Measurements from ENCODE around the gene OTUB2. TPM values are rescaled to one million over a fixed set of nuclear protein-coding genes. Genes with fewer than 3 reads are reported as not detected.
A peak's percentile ranks its signal among the peaks of the same experiment; 100 is the strongest.

Gene OTUB2
- total RNA-seq, 1 experiment from 2014 or later: 7.7 TPM

DNA sequence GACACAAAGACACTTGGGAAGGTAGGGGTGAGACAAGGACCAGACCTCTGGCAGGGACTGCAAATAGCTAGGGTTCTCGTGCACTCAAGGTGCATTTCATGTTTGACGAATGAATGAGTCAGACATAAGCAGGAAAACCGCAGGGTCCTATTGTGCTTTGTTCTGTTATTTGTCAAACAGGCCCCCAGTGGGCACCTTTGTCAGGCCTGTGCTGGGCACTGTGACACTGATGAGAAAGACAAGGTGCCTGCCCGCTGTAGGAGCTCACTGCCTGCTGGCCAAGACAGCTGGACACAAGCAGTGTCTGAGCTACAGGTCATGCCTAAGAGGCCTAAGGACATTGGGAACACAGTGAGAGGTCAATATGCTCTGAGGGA is 2.3 kb downstream of the OTUB2 start:
- TF ChIP-seq EZH2 (IDR thresholded peaks at IDR 0.05; ENCODE audit: low read length, unreplicated experiment) (no peak), EZH2phosphoT487 (IDR thresholded peaks at IDR 0.05; ENCODE audit: borderline replicate concordance, low read length) (peak; percentile 52; the same call in 1 of the 2 replicates)
- CTCF ChIA-PET: interaction anchor here (1.0 to 1.7 kb wide), 3 partner anchors 8 to 88 kb away, joined by 3 to 9 read pairs (median 6); partner anchors contain the start of genes DDX24 and IFI27L1
- Histone ChIP-seq H3F3A (ENCODE audit: low read length, unreplicated experiment) (peaks cover 4% of the 10 kb centered on the region), H3K4me1 (ENCODE audit: insufficient read depth, low read length) (peaks cover 56% of the 10 kb centered on the region), H3K79me2 (ENCODE audit: low read length) (peaks cover 19% of the 10 kb centered on the region; the same call in 1 of the 2 replicates), H4K20me1 (ENCODE audit: low read length) (no peaks in the 10 kb centered on the region), H3K27me3 (ENCODE audit: low read length) (no peaks in the 10 kb centered on the region), H3K4me3 (ENCODE audit: low read length) (no peak overlapping the region), H3K27ac (ENCODE audit: low read length) (peak overlapping the region; percentile 98), H3K4me2 (ENCODE audit: low read length) (peak overlapping the region; percentile 72), H2AFZ (ENCODE audit: low read length) (no peak overlapping the region), H3K36me3 (ENCODE audit: low read depth, low read length) (no peaks in the 10 kb centered on the region), H3K9me2 (replicated peaks; ENCODE audit: low read length) (no peaks in the 10 kb centered on the region), H3K9me3 (ENCODE audit: low read length) (no peaks in the 10 kb centered on the region), H3K9ac (ENCODE audit: low read length) (peak overlapping the region; percentile 79)
- DNase-seq: peak; percentile 93
- intact Hi-C loops (cut with micrococcal nuclease): loop anchor here (2.0 kb wide), 1 partner anchor 52 kb away; the partner anchor contains the start of genes DDX24 and IFI27L1
- POLR2A ChIA-PET (ENCODE audit: unreplicated experiment): interaction anchor here (0.5 kb wide), 1 partner anchor 41 kb away, joined by 3 read pairs; no protein-coding TSS in a partner anchor
- no TSS peak for BruUV-seq (replicated peaks)
- ATAC-seq: peak; percentile 65

- no TSS peak for BruUV-seq (replicated peaks)
- H3K4me2 ChIP-seq (ENCODE audit: low read length): peak overlapping the region; percentile 58; the same call in 1 of the 2 replicates
- H3F3A ChIP-seq (ENCODE audit: low read length, unreplicated experiment): peaks cover 4% of the 10 kb centered on the region
- H3K9me2 ChIP-seq (replicated peaks; ENCODE audit: low read length): no peaks in the 10 kb centered on the region
- POLR2A ChIA-PET (ENCODE audit: unreplicated experiment): no interaction called here
- TF ChIP-seq EZH2 (IDR thresholded peaks at IDR 0.05; ENCODE audit: low read length, unreplicated experiment) (no peak), EZH2phosphoT487 (IDR thresholded peaks at IDR 0.05; ENCODE audit: borderline replicate concordance, low read length) (no peak)
- no peak overlapping the region for H3K4me3 ChIP-seq (ENCODE audit: low read length)
- no peaks in the 10 kb centered on the region for H3K9me3 ChIP-seq (ENCODE audit: low read length)
- no peaks in the 10 kb centered on the region for H3K36me3 ChIP-seq (ENCODE audit: low read depth, low read length)
- CTCF ChIA-PET: interaction anchor here (1.7 kb wide), 1 partner anchor 52 kb away, joined by 9 read pairs; the partner anchor contains the start of genes DDX24 and IFI27L1
- H3K27ac ChIP-seq (ENCODE audit: low read length): peak overlapping the region; percentile 98
- H3K9ac ChIP-seq (ENCODE audit: low read length): peak overlapping the region; percentile 39; the same call in 1 of the 2 replicates
- peaks cover 56% of the 10 kb centered on the region for H3K4me1 ChIP-seq (ENCODE audit: insufficient read depth, low read length)
- ATAC-seq (no peak), DNase-seq (no peak)
- intact Hi-C loops (cut with micrococcal nuclease): loop anchor here (2.0 kb wide), 1 partner anchor 52 kb away; the partner anchor contains the start of genes DDX24 and IFI27L1
- no peaks in the 10 kb centered on the region for H3K27me3 ChIP-seq (ENCODE audit: low read length)
- H3K79me2 ChIP-seq (ENCODE audit: low read length): peaks cover 19% of the 10 kb centered on the region; the same call in 1 of the 2 replicates
- H2AFZ ChIP-seq (ENCODE audit: low read length): no peak overlapping the region
- H4K20me1 ChIP-seq (ENCODE audit: low read length): no peaks in the 10 kb centered on the region
Measured at GRCh38 chr14:94029265-94029664, 3.1 kb downstream of the OTUB2 start.

DNA sequence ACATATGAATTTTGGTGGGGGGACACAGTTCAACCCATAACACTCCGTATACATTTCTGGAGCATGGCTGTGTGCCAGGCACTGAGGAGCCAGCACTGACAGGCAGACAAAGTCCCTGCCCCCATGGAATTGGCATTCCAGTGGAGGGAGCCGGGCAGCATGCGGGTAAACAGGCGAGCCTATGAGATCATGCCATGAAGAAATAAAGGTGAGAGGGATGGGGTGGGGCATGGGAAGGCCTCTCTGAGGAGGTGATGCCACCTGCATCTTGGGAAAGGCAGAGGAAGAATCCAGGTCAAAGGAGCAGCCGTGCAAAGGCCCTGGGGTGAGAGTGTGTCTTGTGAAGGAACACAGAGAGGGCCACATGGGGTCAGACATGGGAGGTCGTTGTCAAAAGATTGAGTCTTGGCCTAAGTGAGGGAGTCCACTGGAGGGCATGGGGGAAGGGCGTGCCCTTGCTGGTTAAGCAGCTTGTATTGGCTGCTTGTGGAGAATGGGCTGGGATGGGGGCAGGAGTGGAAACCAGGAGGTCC is 3.6 kb downstream of the OTUB2 start:
- peaks cover 55% of the 10 kb centered on the region for H3K4me1 ChIP-seq (ENCODE audit: insufficient read depth, low read length)
- intact Hi-C loops (cut with micrococcal nuclease): loop anchor here (2.0 kb wide), 1 partner anchor 51 kb away; the partner anchor contains the start of genes DDX24 and IFI27L1
- no peak overlapping the region for H2AFZ ChIP-seq (ENCODE audit: low read length)
- BruUV-seq (replicated peaks): no TSS peak
- ATAC-seq: no peak
- H3K27me3 ChIP-seq (ENCODE audit: low read length): no peaks in the 10 kb centered on the region
- H3K79me2 ChIP-seq (ENCODE audit: low read length): peaks cover 19% of the 10 kb centered on the region; the same call in 1 of the 2 replicates
- ChIA-PET POLR2A (ENCODE audit: unreplicated experiment) (no interaction called here), CTCF (interaction anchor here (0.5 kb wide), 1 partner anchor 8 kb away, joined by 3 read pairs; no protein-coding TSS in a partner anchor)
- H3K9ac ChIP-seq (ENCODE audit: low read length): no peak overlapping the region
- no peaks in the 10 kb centered on the region for H3K9me3 ChIP-seq (ENCODE audit: low read length)
- H4K20me1 ChIP-seq (ENCODE audit: low read length): no peaks in the 10 kb centered on the region
- no peaks in the 10 kb centered on the region for H3K9me2 ChIP-seq (replicated peaks; ENCODE audit: low read length)
- TF ChIP-seq CTCF (conservative IDR thresholded peaks at IDR 0.05; ENCODE audit: low read depth, low read length) (no peak), EZH2phosphoT487 (IDR thresholded peaks at IDR 0.05; ENCODE audit: borderline replicate concordance, low read length) (no peak), EZH2 (IDR thresholded peaks at IDR 0.05; ENCODE audit: low read length, unreplicated experiment) (no peak)
- no peak overlapping the region for H3K4me2 ChIP-seq (ENCODE audit: low read length)
- no peak overlapping the region for H3K27ac ChIP-seq (ENCODE audit: low read length)
- peaks cover 4% of the 10 kb centered on the region for H3F3A ChIP-seq (ENCODE audit: low read length, unreplicated experiment)
- DNase-seq: no peak
- H3K4me3 ChIP-seq (ENCODE audit: low read length): no peak overlapping the region
- H3K36me3 ChIP-seq (ENCODE audit: low read depth, low read length): no peaks in the 10 kb centered on the region

Measured in PC-3 (cell line).